ENCODE results near the gene CTTNBP2. TPM values are rescaled to one million over a fixed set of nuclear protein-coding genes. Genes with fewer than 3 reads are reported as not detected.

The CTTNBP2 gene
- total and polyA plus RNA-seq, 2 of the 13 experiments (the other 11 are each of a cell fraction or from before 2014, with no cell fraction given) = not detected

GRCh38 chr7:117715784-117716445, 157.3 kb downstream of the CTTNBP2 start:
- CTCF ChIA-PET (ENCODE audit: low intra/inter-chr PET ratio, low total read pairs) = interaction anchor here (1.5 kb wide), 1 partner anchor 257 kb away, joined by 11 read pairs; no protein-coding TSS in a partner anchor
- no peak overlapping the region for H3K27ac ChIP-seq (ENCODE audit: extremely low read length, insufficient read depth, low read length)
- no peak overlapping the region for H3K4me3 ChIP-seq (replicated peaks in 1 of 3; ENCODE audit: insufficient read depth in 1 of 3, low read depth in 2 of 3, low read length in 3 of 3)
- ATAC-seq (peak; percentile 79), DNase-seq (ENCODE audit: low spot score) (peak; percentile 39), FAIRE-seq (no peak)
- TF ChIP-seq KDM3A (CRISPR knock-in tag; IDR thresholded peaks at IDR 0.05; ENCODE audit: low read depth) (no peak), STAG1 (CRISPR knock-in tag; IDR thresholded peaks at IDR 0.05) (peak; percentile 72), CTCF (CRISPR knock-in tag; IDR thresholded peaks at IDR 0.05) (peak; percentile 62), SMC3 (IDR thresholded peaks at IDR 0.05; ENCODE audit: low read length) (peak; percentile 38; the same call in 1 of the 2 replicates), SP4 (CRISPR knock-in tag; IDR thresholded peaks at IDR 0.05) (no peak)
- intact Hi-C loops (cut with micrococcal nuclease; ENCODE audit: unreplicated experiment) (loop anchor here (1.0 to 5.0 kb wide), 2 partner anchors 257 to 1559 kb away; no protein-coding TSS in a partner anchor), in situ Hi-C loops (cut with HindIII; ENCODE audit: extremely low pct_ligation_motif_present, low pct_unique_long_range_greater_than_20kb) (loop anchor here (25.0 kb wide), 1 partner anchor 254 kb away; no protein-coding TSS in a partner anchor)
- H2AFZ ChIP-seq (ENCODE audit: low read length) = no peak overlapping the region
- H3K4me1 ChIP-seq (ENCODE audit: insufficient read depth, low read length) = no peaks in the 10 kb centered on the region
- no peak overlapping the region for H3K4me2 ChIP-seq (ENCODE audit: low read depth, low read length)
- H3K9ac ChIP-seq (ENCODE audit: insufficient read depth, low read depth, low read length) = no peak overlapping the region
- no peaks in the 10 kb centered on the region for H3K9me3 ChIP-seq (ENCODE audit: low read length)
- no peaks in the 10 kb centered on the region for H4K20me1 ChIP-seq (ENCODE audit: insufficient read depth, low read length)
- POLR2A ChIA-PET = no interaction called here
- 3% methylated on average over 3 of the region's 3 CpGs for WGBS (ENCODE audit: low lambda C conversion rate)
- BruUV-seq (replicated peaks) = no TSS peak
- no peaks in the 10 kb centered on the region for H3K27me3 ChIP-seq (ENCODE audit: control insufficient read depth in 1 of 2, insufficient read depth in 2 of 2, low read length in 2 of 2)
- H3K36me3 ChIP-seq (replicated peaks in 1 of 2; ENCODE audit: control insufficient read depth in 1 of 2, insufficient read depth in 2 of 2, low read length in 2 of 2) = no peaks in the 10 kb centered on the region
- no peaks in the 10 kb centered on the region for H3K79me2 ChIP-seq (ENCODE audit: insufficient read depth, low read length)

GRCh38 chr7:117711556-117711955, 161.7 kb downstream of the CTTNBP2 start:
- ChIA-PET CTCF (ENCODE audit: low intra/inter-chr PET ratio, low total read pairs) (no interaction called here), POLR2A (no interaction called here)
- BruUV-seq (replicated peaks) = no TSS peak
- 0% methylated on average over 1 of the region's 1 CpG for WGBS (ENCODE audit: low lambda C conversion rate)
- H4K20me1 ChIP-seq (ENCODE audit: insufficient read depth, low read length) = no peaks in the 10 kb centered on the region
- no peak for DNase-seq (ENCODE audit: low spot score)
- ATAC-seq = no peak
- intact Hi-C loops (cut with micrococcal nuclease; ENCODE audit: unreplicated experiment) = no loop called here
- TF ChIP-seq ZNF672 (CRISPR knock-in tag; IDR thresholded peaks at IDR 0.05) (no peak), DDIT3 (CRISPR knock-in tag; IDR thresholded peaks at IDR 0.05) (no peak), ZBTB37 (CRISPR knock-in tag; IDR thresholded peaks at IDR 0.05) (no peak), ZNF713 (CRISPR knock-in tag; IDR thresholded peaks at IDR 0.05) (no peak), MTF1 (CRISPR knock-in tag; IDR thresholded peaks at IDR 0.05) (no peak), MYPOP (CRISPR knock-in tag; IDR thresholded peaks at IDR 0.05) (no peak), IRF9 (CRISPR knock-in tag; IDR thresholded peaks at IDR 0.05; ENCODE audit: borderline replicate concordance) (no peak)
- in situ Hi-C loops (cut with HindIII; ENCODE audit: extremely low pct_ligation_motif_present, low pct_unique_long_range_greater_than_20kb) = loop anchor here (25.0 kb wide), 1 partner anchor 249 kb away; no protein-coding TSS in a partner anchor
- no peak overlapping the region for H2AFZ ChIP-seq (ENCODE audit: low read length)
- no peaks in the 10 kb centered on the region for H3K79me2 ChIP-seq (ENCODE audit: insufficient read depth, low read length)
- no peak overlapping the region for H3K27ac ChIP-seq (ENCODE audit: extremely low read length, insufficient read depth, low read length)
- no peak overlapping the region for H3K4me3 ChIP-seq (replicated peaks in 1 of 3; ENCODE audit: insufficient read depth in 1 of 3, low read depth in 2 of 3, low read length in 3 of 3)
- H3K4me2 ChIP-seq (ENCODE audit: low read depth, low read length) = no peak overlapping the region
- no peaks in the 10 kb centered on the region for H3K36me3 ChIP-seq (replicated peaks in 1 of 2; ENCODE audit: control insufficient read depth in 1 of 2, insufficient read depth in 2 of 2, low read length in 2 of 2)
- H3K9me3 ChIP-seq (ENCODE audit: low read length) = no peaks in the 10 kb centered on the region
- no peaks in the 10 kb centered on the region for H3K4me1 ChIP-seq (ENCODE audit: insufficient read depth, low read length)
- H3K27me3 ChIP-seq (ENCODE audit: control insufficient read depth in 1 of 2, insufficient read depth in 2 of 2, low read length in 2 of 2) = no peaks in the 10 kb centered on the region
- H3K9ac ChIP-seq (ENCODE audit: insufficient read depth, low read depth, low read length) = no peak overlapping the region
- FAIRE-seq = no peak

All from HepG2 (cell line).